T-helper 2 cell treated with Interferon-gamma antibody and Interleukin-4, amounts not matched to agents 100 ng/mL and 5 ng/mL, for 36 hours (primary cell): Measurements from ENCODE around the gene TESK2. TPM values are rescaled to one million over a fixed set of nuclear protein-coding genes. Genes with fewer than 3 reads are reported as not detected.
"Not testable (repeated sequence)": the region's sequence is repeated elsewhere in the genome, so short reads cannot be mapped to it uniquely, and the experiment has no call there.

Experiments used
- intact Hi-C: fragments of 100-400 bp; cut with micrococcal nuclease; formaldehyde crosslinking; loops from one replicate; pipeline ENCODE4 v1.15.1; 2023
- total RNA-seq: library from RNA; stranded (reverse); gene quantifications from 2 replicates; pipeline ENCODE4 v1.2.3, GENCODE V29; 2022

The TESK2 gene
- total RNA-seq, 1 donor from 2014 or later: 2.0 TPM

DNA sequence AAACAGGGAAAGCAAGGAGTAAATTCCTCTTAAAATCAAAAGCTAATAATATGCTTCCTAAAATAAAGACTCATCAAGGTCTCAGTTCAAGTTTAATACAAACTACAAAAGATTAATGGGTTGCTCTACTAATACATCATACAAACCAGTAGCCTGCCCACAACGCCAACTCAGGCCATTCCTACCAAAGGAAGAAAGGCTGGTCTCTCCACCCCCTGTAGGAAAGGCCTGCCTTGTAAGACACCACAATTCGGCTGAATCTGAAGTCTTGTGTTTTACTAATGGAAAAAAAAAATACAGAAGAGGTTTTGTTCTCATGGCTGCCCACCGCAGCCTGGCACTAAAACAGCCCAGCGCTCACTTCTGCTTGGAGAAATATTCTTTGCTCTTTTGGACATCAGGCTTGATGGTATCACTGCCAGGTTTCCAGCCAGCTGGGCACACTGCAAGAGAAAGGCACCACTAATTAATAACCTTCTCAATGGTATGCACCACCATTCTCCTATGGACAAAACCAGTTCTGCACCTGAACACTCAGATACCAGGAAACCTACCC is 20.1 kb upstream of the TESK2 start:
- intact Hi-C loops: no loop called here

- intact Hi-C loops: no loop called here
These were observed 19.3 kb upstream of the TESK2 start for GRCh38 chr1:45510036-45510971.

- intact Hi-C loops: no loop called here
These were observed 17.6 kb upstream of the TESK2 start for GRCh38 chr1:45508295-45509151.

DNA sequence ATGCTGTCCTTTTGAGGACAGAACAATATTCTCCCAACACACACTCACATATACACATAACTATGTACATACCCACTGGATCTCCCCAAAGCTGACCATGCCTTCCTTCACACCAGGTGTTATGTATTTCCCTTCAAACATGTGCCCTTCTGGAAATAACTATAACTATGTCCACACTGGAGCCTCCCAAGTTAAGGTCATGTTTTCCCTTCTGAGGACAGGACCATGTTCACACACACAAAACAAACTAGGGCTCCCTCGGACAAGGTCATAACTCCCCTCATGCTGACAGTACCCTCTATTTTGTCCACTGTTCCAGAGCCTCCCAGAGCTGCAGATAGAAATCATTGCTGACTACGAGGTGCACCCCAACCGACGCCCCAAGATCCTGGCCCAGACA is 16.9 kb upstream of the TESK2 start:
- intact Hi-C loops: no loop called here

- intact Hi-C loops: no loop called here
These were observed 16.2 kb upstream of the TESK2 start for GRCh38 chr1:45507195-45507594.

GRCh38 chr1:45503462-45504360 is 12.7 kb upstream of the TESK2 start:
- intact Hi-C loops: no loop called here

- intact Hi-C loops: no loop called here
These were observed 10.5 kb upstream of the TESK2 start for GRCh38 chr1:45501505-45501859.

- intact Hi-C loops: loop anchor here (10.0 kb wide), 1 partner anchor 765 kb away; the partner anchor contains the start of genes KIF2C and RNU5D-1
These were observed 8.4 kb upstream of the TESK2 start for GRCh38 chr1:45499415-45499769.

GRCh38 chr1:45498279-45498678 is 7.3 kb upstream of the TESK2 start:
- intact Hi-C loops: loop anchor here (10.0 kb wide), 1 partner anchor 763 kb away; the partner anchor contains the start of genes KIF2C and RNU5D-1

DNA sequence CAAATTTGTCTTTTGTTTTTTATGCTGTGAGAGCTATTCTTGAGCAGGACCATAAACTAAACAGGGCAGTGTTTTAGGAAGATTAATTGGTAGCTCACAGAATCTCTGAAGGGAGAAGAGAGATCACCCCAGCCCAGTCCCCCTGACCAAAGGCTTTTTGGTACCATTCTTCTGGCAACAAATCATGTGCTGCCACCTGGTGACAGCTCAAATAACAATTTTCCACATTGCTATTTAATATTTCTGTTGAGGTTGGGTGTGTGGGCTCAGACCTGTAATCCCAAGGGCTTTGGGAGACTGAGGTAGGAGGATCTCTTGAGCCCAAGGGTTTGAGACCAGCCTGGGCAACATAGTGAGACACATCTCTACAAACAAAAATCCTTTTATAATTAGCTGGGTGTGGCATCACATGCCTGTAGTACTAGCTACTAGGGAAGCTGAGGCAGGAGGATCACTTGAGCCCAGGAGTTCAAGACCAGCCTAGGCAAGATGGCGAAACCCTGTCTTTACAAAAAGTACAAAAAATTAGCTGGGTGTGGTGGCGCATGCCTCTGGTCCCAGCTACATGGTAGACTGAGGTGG is 2.2 kb upstream of the TESK2 start:
- intact Hi-C loops: loop anchor here (1.0 to 10.0 kb wide), 3 partner anchors 133 to 758 kb away; partner anchors contain the start of genes KIF2C, PLK3 and RNU5D-1

DNA sequence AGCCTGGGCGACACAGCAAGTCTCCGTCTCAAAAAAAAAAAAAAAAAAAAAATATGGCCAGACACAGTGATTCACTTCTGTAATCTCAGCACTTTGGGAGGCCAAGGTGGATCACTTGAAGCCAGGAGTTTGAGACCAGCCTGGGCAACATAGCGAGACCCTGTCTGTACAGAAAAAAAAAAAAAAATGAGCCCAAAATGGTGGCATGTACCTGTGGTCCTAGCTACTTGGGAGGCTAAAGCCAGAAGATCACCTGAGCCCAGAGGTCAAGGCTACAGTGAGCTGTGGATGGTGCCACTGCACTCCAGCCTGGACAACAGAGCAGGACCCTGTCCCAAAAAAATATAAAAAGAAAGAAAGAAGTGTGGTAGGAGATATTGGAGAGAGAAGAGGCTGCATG is 1.7 kb upstream of the TESK2 start:
- intact Hi-C loops: loop anchor here (1.0 to 10.0 kb wide), 3 partner anchors 132 to 758 kb away; partner anchors contain the start of genes KIF2C, PLK3 and RNU5D-1

DNA sequence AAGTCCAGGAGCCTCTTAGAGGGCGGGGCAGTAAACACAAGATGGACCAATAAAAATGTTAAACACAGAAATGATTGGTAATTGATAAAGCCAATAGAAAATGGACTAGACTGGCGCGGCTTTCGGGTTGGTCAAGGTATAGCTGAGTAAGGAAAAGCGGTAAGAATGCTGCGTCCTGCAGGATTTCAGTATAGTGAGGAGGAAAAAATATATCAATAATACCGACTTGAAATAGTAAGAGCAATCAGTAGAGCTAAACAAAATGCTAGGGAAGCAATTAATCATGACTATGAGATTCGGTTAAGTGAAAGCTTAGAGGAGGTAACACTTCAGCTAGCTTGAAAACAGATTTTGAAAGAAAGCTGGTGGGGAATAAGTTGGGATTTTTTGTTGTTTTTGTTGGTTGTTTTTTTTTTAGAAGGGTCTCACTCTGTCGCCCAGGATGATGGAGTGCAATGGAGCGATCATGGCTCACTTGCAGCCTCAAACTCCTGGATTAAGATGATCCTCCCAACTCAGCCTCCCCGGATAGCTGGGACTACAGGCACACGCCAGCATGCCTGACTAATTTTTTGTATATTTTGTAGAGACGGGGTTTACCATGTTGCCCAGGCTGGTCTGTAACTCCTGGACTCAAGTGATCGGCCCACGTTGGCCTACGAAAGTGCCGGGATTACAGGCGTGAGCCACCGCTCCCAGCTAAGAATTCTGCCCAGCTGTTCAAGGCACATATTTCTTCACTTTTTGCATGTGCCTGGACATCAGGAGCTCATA is 711 bp upstream of the TESK2 start:
- intact Hi-C loops: loop anchor here (1.0 to 10.0 kb wide), 9 partner anchors 9 to 757 kb away; partner anchors contain the start of genes CCDC163, EIF2B3, GPBP1L1 and KIF2C

DNA sequence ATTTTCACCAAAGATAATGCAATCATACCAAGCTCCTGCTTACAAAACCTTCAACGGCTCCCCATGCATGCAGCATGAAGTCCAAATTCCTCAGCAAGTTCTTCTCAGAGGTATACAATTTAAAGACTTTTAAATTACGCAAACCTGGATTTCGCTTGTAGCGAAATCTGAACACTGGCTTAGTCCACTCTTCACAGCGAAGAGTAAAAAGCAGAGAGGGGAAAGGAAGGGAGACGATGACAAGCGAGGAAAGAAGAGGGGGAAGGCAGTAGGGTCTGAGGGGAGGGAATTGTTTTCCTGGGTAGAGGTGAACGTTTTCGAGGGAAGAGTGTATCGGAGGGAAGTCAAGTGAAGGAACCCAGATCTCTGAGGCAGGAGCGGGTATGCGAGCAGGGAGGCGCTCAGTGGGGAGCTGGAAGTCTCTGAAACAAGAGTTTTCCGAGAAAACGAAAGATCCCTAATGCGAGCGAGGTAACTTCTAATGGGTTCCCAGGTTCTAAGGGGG is 790 bp downstream of the TESK2 start:
- intact Hi-C loops: loop anchor here (2.0 to 10.0 kb wide), 3 partner anchors 197 to 755 kb away; partner anchors contain the start of genes GPBP1L1, KIF2C, PLK3 and RNU5D-1

DNA sequence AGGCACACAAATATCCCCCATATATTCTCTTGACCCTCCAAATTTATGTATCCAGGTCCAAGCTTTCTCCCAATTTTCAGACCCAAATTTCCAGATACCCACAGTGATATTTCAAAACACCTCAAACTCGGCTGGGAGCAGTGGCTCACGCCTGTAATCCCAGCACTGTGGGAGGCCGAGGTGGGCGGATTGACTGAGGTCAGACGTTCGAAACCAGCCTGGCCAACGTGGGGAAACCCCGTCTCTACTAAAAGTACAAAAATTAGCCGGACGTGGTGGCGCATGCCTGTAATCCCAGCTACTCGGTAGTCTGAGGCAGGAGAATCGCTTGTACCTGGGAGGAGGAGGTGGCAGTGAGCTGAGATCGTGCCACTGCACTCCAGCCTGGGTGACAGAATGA is 1.6 kb downstream of the TESK2 start:
- intact Hi-C loops: not testable (repeated sequence)

DNA sequence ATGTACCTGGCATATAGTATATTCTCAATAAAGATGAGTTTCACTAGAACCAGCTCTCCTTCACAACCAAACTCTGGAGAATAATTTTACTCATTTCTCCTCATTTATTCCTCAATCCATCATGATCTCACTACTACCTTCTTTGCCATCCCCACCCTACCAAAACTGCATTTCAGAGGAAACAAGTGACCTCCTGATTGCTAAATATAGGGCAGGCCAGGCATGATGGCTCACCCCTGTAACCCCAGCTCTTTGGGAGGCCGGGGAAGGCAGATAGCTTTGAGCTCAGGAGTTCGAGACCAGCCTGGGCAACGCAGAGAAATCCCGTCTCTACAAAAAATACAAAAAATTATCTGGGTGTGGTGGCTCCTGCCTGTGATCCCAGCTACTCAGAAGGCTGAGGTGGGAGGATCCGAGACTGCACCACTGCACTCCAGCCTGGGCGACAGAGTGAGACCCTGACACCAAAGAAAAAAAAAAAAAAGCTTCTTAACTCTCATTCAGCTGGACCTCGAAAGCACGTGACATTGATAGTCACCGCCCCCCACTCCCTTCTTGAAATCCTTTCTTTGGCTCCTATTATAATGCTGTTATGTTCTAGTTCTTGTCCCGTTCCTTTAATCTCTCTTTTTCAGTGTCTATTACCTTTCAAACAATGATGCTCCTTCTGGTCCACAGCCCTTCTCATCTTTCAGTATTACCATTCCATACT is 2.1 kb downstream of the TESK2 start:
- intact Hi-C loops: no loop called here

- intact Hi-C loops: no loop called here
These were observed 5.0 kb downstream of the TESK2 start for GRCh38 chr1:45485949-45486348.

DNA sequence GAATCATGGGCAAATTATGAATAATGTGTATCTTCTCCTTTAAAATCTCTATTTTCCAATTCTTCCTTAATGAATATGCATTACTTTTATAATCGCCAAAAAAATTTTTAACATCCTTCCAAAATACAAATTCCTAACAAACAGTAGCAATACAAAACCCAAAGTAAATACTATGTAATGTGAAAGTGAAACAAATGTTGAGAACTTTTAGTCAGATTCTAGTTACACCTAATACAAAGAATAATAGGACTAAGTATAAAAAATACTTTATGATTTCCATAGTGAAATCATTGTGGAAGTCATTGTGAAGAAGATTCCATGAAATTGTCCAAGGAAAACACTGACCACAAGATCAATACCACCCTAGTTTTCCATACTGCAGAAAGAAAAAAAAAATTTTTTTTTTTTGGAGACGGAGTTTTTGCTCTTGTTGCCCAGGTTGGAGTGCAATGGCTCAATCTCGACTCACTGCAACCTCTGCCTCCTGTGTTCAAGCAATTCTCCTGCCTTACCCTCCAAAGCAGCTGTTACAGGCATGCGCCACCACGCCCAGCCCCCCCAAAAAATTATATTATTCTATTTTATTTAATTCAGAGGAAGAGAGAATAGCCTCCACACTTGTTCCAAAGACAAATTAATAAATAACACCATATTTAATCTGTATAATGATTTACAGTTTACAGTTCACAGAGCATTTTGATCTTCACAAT is 11.8 kb downstream of the TESK2 start:
- intact Hi-C loops: no loop called here
